ENCODE measurements around the gene RNF26. TPM values are rescaled to one million over a fixed set of nuclear protein-coding genes. Genes with fewer than 3 reads are reported as not detected.

Gene RNF26
- total RNA-seq, 1 donor, result 5.2 TPM

DNA sequence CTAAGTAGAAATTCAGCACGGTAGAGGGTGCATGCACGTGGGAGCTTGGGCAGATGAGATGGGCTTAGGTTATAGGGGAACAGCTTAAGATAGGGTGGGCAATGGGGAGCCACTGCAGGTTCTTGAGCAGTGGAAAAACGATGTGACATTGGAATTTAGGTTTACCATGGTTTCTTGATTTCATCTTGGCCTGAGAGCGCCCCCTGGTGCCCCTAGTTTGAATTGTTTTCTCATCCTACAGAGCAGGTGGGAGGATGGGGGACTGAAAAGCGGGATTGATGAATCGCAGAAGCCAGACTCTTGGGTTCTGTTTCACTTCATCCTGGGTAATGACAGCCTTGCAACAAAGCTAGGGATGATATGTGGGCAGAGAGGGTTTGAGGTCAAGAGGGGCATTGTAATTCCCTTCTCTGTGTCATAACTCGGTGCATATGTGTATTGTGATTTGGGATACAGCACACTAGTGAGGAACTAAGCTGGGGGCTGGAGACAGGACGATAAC lies 10.7 kb upstream of the RNF26 start:
- no peak overlapping the region for H3K4me3 ChIP-seq (ENCODE audit: low read depth, low read length)
- DNase-seq (ENCODE audit: low read depth), result peak; percentile 83
- TF ChIP-seq, protein P1, sequence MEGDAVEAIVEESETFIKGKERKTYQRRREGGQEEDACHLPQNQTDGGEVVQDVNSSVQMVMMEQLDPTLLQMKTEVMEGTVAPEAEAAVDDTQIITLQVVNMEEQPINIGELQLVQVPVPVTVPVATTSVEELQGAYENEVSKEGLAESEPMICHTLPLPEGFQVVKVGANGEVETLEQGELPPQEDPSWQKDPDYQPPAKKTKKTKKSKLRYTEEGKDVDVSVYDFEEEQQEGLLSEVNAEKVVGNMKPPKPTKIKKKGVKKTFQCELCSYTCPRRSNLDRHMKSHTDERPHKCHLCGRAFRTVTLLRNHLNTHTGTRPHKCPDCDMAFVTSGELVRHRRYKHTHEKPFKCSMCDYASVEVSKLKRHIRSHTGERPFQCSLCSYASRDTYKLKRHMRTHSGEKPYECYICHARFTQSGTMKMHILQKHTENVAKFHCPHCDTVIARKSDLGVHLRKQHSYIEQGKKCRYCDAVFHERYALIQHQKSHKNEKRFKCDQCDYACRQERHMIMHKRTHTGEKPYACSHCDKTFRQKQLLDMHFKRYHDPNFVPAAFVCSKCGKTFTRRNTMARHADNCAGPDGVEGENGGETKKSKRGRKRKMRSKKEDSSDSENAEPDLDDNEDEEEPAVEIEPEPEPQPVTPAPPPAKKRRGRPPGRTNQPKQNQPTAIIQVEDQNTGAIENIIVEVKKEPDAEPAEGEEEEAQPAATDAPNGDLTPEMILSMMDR (IDR thresholded peaks at IDR 0.05; ENCODE audit: insufficient read depth, low read depth, low read length), result peak; percentile 85

DNA sequence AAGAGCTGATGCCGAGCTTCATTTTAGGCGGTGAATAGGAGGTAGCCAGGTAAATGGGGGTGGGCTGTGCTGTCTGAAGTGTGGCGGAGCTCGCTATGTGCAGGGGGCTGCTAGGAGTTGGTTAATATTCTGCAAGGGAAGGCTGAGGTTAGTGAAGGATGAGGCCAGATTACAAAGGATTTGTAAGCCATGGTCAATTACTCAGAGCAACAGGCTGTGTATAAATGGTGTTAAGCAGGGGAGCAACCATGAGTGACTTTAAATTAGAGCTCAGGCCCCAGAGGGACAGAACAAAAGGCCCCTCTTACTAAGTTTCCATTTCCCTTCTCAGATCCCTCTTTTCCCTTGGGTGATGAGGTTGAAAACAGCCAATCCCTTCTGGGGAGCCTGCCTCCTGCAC lies 10.1 kb upstream of the RNF26 start:
- H3K4me3 ChIP-seq (ENCODE audit: low read depth, low read length), result no peak overlapping the region
- DNase-seq (ENCODE audit: low read depth), result no peak
- TF ChIP-seq, protein P1 (IDR thresholded peaks at IDR 0.05; ENCODE audit: insufficient read depth, low read depth, low read length), result no peak

DNA sequence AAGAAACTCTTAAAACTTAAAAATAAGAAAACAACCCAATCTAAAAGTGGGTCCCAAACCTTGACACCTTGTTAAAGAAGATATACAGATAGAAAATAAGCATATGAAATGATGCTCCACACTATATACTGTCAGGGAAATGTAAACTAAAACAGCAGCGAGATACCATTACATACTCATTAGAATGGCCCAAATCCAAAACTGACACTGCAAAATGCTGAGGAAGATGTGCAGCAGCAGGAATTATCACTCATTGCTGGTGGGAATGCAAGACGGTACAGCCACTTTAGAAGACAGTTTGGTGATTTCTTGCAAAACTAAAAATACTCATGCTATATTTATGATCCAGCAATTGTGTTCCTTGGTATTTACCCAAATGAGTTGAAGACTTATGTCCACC lies 5.0 kb upstream of the RNF26 start:
- TF ChIP-seq, protein P1 (IDR thresholded peaks at IDR 0.05; ENCODE audit: insufficient read depth, low read depth, low read length), result no peak
- no peak for DNase-seq (ENCODE audit: low read depth)
- no peak overlapping the region for H3K4me3 ChIP-seq (ENCODE audit: low read depth, low read length)

DNA sequence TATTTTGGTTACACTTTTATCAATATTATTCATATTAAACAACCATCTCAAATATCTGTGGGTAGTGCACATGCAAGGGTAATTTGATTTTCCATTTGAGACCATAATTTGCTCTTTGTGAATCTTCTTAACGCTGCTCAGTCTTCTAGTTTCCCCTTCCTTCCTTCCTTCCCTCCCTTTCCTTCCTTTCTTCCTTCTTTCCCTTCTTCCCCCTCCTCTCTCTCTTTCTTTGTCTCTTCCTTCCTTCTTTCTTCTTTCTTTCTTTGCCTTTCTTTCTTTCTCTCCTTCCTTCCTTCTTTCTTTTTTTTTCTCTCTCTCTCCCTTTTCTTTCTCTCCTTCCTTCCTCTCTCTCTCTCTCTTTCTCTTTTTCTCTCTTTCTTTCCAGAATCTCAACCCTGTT lies 4.1 kb upstream of the RNF26 start:
- DNase-seq (ENCODE audit: low read depth), result no peak
- TF ChIP-seq, protein P1 (IDR thresholded peaks at IDR 0.05; ENCODE audit: insufficient read depth, low read depth, low read length), result no peak
- H3K4me3 ChIP-seq (ENCODE audit: low read depth, low read length), result no peak overlapping the region

DNA sequence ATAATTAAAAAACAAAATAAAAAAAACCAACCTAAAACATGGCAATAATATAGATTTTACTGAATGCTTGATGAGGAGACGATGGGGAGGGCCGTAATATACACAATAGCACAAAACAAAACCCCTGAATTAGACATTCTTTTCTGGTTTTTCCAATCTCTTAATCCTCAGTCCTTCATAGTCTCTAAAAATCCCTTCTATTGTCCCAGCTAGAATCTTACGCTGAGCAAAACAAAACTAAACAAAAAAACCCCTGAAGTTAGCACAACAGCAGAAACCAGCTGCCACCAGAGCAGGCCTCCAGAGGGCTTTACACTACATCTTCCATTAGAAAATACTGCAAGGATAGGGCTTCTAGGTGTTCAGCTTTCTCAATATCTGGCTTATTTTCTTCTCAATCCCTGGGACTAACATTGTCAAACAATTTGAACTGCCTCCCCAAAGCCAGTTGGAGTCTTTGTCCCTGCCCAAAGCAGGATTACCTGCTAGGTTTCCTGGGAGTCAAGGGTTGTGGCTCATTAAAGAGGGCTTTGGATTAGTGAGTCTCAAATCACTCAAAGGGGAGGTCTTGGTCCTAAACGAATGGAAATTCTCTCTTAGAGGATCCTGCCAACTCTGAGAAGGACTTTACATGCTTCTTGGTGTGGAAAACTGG lies 2.1 kb upstream of the RNF26 start:
- TF ChIP-seq, protein P1 (IDR thresholded peaks at IDR 0.05; ENCODE audit: insufficient read depth, low read depth, low read length), result no peak
- H3K4me3 ChIP-seq (ENCODE audit: low read depth, low read length), result no peak overlapping the region
- no peak for DNase-seq (ENCODE audit: low read depth)

DNA sequence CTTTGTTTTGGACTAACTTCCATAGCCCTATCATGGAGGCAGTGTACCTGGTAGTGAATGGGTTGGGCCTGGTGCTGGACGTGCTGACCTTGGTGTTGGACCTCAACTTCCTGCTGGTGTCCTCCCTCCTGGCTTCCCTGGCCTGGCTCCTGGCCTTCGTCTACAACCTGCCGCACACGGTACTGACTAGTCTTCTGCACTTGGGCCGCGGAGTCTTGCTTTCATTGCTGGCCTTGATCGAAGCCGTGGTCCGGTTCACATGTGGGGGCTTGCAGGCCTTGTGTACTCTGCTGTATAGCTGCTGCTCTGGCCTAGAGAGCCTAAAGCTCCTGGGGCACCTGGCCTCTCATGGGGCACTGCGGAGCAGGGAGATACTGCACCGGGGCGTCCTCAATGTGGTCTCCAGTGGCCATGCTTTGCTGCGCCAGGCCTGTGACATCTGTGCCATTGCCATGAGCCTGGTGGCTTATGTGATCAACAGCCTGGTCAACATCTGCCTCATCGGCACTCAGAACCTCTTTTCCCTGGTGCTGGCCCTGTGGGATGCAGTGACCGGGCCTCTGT lies 846 bp downstream of the RNF26 start:
- TF ChIP-seq, protein P1 (IDR thresholded peaks at IDR 0.05; ENCODE audit: insufficient read depth, low read depth, low read length), result no peak
- H3K4me3 ChIP-seq (ENCODE audit: low read depth, low read length), result peak overlapping the region; percentile 94
- no peak for DNase-seq (ENCODE audit: low read depth)
